Activated gamma-delta T cell (primary cell): ENCODE results near the gene BBLN.

ENCODE experiments used
- DNase-seq: peaks from one replicate; lab custom pipeline; 2025; lab: John Stamatoyannopoulos, UW

The BBLN gene

GRCh38 chr9:128191406-128192046 lies 31.5 kb downstream of the BBLN start, which contains the start of gene CIZ1:
Gene CIZ1, minus strand, starts transcription at chr9:128191572. Its CDS starts 715 bp downstream, at chr9:128190857.
- peak; percentile 60 for DNase-seq

- DNase-seq = peak; percentile 21
Observed at GRCh38 chr9:128192601-128193371, 32.7 kb downstream of the BBLN start.

GRCh38 chr9:128193469-128194096 lies 33.5 kb downstream of the BBLN start:
- no peak for DNase-seq

DNA sequence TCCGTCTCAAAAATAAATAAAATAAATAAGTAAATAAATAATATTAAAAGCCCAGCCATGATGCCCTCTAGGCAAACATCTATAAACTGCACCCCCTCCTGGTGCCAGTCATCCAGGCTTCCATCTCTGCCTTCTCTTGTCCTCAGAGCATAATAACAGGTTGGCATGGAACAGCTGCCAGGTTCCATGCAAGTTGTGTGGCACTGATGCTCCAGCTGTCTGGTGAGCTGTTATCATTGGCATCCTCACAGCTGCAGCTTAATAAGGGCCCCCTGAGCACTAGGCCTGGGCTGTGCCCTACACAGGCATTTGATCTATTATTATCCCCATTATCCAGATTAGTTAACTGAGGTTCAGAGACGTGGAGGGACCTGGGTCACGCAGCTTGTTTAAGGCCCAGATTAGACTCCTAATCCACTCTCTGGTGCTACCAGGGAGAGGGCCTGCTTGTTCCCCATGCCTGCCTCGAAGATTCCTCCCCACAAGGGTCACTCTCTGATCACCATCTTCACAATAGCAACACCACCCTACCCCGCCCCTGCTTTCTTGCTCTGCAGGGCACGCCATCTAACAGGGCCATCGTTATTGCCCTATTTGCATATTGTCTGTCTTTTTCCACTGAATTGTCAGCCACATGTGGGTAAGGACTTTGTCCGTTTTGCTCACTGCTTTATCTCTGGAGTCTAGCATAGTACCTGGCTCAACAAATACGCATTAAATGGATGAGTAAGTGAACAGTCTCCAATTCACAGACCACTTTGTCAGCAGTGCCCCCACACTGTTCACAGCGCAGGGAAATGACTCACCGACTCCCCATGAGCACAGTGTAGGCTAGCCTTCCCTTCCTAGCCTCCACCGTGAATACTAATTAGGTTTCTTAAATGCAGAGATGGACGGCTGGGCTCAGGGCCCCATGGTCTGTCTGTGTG lies 41.6 kb downstream of the BBLN start:
- DNase-seq = no peak

GRCh38 chr9:128202648-128203023 lies 42.6 kb downstream of the BBLN start:
- no peak for DNase-seq

- DNase-seq = peak; percentile 59
Observed at GRCh38 chr9:128203024-128203706, 43.1 kb downstream of the BBLN start, which contains the start of gene DNM1. Gene DNM1, plus strand, starts transcription at chr9:128203379. Its CDS starts 92 bp downstream, at chr9:128203471.

GRCh38 chr9:128203707-128204551 lies 43.9 kb downstream of the BBLN start:
- no peak for DNase-seq

DNA sequence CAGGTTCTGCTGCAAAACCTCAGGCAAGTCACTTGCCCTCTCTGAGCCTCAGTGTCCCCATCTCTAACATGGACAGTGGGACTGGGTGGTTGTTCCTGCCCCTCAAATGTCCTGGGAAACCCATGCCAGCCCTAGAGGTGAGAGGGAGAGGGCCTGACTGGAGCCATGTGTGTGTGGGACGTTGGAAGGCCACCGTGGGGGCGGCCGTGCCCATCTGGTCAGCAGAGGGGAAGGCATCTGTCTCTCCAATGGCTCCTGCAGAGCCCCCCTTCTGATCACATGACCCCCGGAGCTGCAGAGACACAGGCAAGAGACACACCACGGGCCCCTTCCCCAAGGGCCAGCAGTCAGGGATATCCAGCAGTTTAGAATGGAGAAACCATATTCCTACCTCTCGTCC lies 44.8 kb downstream of the BBLN start:
- DNase-seq = no peak

DNA sequence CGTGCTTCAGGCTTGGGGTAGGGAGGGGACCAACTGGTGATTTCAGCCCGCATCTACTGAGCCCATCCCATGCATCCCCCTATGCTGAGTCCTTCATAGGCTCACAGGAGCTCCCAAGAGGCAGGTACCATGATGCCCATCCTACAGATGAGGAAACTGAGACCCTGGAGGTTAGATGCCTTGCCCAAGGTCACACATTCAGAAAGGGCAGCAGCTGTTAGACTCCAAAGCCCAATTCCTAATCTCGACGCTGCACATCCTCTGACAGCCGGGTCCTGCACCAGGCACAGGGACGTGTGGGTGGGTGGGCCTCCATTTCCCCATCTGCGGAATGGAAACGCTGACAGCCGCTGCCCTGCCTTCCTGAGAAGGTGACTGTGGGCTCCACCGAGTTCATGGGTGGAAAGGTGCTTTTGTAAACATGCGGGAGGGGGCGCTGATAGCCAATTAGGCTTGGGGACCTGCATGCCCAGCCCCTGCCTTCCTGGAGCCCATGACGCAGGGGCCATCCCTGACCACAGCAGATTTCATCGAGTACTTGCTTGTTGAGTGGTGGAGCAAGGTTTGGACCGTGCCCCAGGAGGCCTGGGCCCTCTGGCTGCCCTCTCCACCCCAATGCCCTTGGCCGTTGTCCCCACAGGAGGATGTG lies 45.4 kb downstream of the BBLN start:
- no peak for DNase-seq

GRCh38 chr9:128206484-128206883 lies 46.4 kb downstream of the BBLN start:
- DNase-seq = no peak

DNA sequence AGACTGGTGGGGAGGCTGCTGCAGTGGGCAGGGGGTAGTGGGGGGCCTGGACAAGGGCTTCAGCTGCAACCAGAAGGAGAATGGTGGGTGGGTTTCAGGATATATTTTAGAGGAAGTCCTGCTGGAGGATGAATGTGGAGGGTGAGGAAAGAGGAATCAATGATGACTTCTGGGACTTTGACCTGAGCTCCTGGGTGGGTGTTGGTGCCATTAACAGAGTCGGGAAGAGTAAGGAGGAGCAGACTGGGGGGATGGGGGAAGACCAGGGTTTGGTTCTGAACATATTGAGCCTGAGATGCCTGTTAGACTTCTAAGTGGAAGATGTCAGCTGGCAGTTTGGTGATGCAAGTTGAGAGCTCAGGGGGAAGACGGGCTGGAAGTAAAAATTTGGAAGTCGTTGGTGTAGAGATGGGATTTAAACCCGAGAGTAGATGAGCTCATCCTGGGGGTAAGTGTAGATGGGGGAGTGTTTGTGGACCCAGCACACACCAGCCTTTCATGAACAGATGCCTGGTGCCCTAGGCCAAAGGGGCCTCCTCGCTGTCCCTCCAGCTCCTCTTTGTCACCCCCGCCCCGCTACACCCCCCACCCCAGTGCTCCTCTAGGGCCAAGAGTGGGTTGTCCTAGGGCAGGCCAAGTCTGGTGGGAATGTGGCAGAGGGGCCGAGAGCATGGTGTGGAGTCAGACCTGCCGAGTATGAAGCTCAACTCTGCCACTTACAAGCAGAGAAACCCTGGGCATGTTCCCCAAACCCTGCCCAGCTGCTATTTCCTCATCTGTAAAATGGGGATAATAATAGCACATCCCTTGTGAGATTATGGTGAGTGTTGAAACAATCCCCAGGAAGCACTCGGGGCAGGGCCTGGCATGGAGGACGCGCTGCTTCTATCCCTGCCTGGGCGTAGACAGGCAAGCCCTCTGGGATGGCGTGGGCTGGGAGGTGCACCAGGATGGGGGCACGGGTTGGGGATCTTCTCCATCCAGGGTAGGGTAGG lies 47.1 kb downstream of the BBLN start:
- DNase-seq = no peak

- no peak for DNase-seq
Observed at GRCh38 chr9:128208386-128208785, 48.3 kb downstream of the BBLN start.

DNA sequence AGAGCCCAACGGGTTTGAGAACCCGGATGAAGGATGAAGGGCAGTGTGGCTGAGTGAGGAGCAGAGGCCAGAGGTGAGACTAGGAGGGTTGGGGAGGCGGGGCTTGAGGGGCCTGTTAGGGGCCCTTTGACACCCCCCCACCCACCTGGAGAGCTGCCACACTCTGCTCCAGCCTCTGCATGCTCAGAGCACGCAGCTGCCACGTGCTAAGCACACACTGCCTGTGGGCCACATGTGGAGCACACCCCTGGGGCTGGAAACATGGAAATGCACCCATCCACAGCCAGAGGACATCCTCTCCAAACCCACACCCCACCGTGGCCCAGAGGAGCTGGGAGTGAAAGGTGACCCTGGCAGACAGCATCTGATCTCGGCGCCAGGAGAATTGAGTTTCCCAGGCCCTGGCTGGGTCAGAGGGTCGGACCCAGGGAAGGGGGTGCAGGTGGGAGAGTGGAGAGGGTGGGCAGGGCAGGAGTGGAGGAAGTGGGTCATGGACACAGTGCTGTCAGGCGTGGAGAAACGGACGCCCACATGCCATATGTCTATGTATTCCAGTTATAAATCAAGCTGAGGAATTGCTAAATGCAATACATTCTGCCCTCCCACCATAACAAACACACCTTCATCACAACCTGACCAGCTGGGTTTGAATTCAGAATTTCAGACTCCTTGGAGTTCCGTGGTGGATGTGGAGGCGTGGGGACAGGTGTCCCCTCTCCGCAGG lies 49.0 kb downstream of the BBLN start:
- no peak for DNase-seq

DNA sequence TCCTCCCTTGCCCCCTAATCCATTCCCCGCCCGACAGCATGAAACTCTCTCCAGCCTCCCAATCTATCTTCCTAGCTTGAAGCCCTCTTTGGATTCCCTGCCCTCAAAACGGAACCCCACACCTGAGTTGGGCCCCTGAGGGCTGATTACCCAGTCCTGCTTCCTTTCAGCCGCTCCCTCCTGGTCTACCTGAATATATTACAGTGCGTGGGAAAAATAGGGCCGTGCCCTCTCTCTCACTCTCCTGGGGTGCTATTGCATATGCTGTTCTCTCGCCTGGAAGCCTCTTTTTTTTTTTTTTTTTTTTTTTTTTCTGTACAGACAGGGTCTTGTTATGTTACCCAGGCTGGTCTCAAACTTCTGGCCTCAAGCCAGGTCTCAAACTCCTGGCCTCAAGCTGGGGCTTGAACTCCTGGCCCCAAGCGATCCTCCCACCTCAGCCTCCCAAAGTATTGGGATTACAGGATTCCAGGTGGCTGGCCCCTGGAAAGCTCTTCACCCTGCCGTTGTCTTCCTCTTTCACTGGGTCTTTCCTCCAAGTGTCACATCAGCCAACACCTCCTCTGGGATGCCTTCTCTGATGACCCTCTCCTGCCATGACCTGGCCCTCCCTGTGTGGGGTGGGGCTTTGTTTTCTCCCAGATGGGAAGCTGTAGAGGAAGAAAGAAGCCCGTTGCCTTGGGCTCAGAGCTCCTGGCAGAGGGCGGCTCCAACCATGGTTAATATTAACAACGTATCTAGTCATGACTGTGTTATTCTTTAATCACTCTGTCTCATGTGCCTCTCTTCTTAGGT lies 51.3 kb downstream of the BBLN start:
- no peak for DNase-seq

DNA sequence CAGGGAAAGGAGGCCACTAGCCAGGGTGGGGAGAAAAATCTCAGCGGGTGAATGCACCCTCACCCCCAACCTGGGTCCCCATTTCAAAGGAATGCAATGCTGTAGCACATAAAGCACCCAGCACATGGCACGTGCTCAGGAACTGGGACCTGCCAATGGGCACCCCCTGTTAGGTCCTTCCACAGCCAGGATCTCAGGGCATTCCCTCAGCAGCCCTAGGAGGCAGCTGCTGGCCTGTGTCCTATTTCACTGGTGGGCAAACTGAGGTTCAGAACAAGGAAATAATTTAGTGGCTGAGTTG lies 51.9 kb downstream of the BBLN start:
- DNase-seq = no peak
